GM21737 (cell line): ENCODE results near the gene ADAMTSL2.

Source experiments
- ATAC-seq: cut with Tn5 transposase; IDR thresholded peaks from one replicate; pipeline ENCODE4 v1.9.1; 2021; ENCODE audit warnings: mild to moderate bottlenecking, moderate library complexity; ENCODE audit not compliant: unreplicated experiment

The ADAMTSL2 gene

DNA sequence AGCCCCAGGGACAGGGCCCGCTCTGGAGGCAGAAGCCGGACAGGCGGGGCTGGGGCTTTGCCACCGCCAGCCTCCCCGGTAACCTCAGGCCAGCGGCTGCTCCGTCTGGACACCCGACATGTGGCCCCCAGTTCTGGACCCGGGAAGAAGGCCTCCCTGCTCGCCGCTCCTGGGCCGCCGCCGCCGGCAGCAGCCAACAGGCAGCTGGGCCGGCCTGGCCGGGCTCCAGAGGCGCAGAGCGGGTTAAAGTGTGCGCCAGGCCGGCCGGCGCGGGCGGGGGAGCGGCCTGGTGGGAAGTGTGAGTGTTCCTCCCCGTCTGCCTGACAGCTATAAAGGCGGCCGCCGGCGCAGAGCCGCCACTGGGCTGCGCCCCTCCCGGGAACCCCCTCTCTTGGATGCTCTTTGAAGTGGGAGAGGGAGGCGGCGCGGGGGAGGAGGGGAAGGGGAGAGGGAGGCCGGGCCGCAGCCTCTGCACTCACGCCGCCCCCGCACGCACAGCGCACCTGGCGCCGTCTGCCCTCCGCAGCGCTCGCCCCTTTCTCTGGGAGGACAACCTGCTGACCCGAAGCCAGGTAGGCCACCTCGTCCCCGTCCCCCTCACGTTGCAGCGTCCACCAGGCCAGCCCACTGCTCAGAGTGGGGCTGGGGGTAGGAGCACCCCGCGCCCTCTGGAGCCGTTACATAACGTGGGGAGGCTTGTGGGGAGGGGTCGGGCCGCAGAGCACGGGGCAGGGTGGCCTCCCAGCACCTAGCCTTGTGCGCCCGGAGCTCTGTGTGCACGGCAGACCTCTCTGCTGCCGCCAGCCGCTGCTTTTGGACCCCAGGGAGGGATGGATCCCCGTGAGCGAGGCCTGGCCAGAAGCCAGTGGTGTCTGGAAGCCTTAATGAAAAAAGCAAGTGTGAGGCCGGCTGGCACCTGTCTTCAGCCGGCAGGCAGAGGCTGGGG lies at the start of gene ADAMTSL2:
ADAMTSL2 (plus strand) TSS at position 359 of the 946 bp plus-strand sequence. CDS start 2,009 bp downstream, outside the sequence.
- no peak for ATAC-seq

DNA sequence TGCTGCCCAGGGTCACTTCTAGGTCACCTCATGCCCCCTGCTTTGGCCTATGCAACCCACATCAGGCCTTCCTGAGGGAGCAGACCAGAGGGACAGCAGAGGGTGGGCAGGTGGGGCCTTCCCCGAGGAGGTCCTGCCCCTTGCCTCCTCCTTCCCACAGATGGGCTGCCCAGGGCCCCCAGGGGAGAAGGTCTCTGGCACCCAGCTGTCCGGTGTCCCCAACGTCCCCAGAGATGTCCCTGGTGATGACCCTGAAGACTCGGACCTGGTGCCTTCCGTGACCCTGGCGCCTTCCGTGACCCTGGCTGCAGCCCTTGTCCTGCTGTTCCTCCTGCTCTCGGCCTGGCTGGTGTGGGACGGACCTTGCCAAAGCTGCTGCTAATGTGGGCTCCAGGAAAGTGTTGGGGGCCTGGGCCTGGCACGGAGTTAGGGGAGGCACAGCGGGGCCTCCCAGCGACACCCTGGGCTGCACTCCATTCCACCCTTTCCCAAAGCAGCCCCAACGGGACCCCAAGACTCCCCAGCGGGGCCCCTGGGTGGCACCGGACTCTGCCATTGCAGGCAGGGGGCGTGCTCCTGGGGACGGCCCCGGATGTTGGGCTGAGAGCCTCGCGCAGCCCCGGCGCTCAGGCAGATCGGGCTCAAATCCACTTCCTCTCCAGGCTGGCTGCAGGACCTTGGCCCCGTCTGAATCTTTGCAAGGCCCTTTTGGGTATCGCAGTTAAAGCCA lies 48.8 kb upstream of the ADAMTSL2 start:
- ATAC-seq: no peak

DNA sequence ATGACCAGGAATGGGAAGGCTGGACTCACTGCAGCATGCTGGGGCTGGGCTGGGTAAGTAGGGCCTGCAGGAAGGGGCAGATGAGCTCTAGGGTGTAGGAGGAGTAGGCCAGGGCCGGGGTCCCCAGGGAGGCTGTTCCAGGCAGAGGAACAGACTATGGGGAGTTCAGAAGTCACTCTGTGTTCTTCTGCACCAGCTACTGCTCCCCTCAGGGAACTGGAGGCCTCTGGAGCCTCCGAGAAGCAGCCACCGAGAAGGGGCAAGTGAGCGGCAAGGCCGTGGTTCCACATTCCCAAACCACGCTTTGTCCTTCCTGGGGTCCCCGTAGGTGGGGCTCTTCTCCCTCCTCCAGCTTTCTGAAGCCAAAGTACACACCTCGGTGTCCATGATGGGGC lies 47.2 kb upstream of the ADAMTSL2 start:
- no peak for ATAC-seq

DNA sequence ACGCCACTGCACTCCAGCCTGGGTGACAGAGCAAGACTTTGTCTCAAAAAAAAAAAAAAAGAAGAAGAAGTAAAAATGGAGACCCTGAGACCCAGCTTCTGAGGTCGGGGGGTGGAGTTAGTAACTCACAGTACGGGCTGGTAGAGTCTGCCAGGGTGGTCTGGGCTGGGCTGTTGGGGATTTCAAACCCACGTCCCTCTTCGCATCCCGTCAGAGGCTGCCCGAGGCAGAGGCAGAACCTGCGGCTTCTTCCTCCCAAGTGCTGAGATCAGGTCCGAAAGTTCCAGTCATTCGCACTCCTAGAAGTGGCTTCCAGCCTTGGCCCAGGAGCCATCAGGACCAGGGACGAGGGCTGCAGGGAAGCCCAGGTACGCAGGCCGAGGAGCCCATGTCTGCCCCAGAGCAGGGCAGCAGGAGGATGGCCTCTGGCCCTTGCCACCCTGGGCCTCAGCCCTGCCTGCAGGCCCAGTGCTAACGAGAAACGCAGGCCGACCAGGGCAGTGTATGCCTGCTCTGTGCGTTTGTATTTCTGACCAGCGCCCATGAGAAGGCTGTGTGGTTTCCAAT lies 45.7 kb upstream of the ADAMTSL2 start:
- no peak for ATAC-seq

DNA sequence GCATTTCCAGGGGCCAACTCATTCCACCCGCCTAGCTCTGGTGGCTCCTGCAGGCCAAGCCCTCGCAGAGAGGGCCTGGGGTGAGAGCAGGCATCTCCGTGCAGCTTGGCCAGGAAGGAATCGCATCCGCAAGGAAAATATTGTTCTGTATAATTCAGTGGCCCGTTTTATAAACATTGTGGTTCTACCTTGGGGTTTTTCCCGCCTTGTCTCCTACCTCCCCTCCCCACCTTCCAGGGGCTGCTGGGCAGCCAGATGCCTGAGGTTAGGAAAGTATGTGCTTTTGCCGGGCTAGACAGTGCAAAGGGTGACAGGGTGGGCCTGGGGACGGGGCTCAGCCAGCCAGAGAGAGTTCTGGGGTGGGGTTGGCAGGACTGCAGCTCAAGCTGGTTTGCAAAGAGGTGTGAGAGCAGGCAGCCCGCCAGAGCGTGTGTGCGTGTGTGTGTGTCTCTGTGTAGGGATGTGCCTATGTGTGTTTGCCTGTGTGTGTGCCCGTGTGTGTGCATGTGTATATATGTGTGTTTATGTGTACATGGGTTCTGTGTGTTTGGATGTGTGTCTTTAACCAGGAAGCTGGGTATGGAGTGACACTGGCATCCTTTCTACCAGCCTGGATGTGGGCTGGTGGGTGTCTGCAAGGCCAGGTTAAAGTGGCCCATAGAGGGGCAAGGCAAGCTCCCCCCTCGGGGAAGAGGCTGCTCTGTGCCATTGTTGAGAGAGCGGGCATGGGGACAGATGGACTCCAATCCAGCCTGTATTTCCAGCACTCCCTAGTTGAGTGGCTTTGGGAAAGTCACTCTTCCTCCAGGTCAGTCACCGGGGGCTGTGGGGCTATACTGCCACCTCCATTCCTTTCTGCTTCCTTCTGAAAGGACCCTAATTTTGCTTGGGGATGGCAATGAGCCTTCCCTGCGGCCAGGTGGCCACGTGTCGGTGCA lies 45.0 kb upstream of the ADAMTSL2 start:
- no peak for ATAC-seq

DNA sequence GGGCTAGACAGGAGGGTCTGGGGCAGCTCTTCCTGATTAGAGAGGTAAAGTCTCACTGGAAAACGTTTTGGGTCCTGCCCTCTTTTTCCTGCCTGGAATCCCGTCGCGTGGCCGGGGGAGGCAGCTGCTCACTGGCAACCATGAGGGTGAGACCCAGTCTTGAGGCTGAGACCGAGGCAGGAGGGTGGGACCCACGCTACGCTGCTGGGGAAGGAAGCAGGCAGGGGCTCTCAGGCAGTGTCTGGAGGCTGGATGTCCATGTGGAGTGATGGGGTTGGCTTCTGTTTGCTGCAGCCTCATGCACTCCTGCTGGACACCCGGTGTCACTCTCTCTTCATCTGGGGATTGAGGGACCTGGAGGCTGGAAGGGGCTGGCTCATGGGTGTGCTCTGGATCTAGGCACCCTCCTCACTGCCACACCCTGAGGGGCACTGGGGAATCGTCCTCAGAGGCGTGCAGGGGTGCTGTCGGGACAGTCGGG lies 44.3 kb upstream of the ADAMTSL2 start:
- no peak for ATAC-seq

DNA sequence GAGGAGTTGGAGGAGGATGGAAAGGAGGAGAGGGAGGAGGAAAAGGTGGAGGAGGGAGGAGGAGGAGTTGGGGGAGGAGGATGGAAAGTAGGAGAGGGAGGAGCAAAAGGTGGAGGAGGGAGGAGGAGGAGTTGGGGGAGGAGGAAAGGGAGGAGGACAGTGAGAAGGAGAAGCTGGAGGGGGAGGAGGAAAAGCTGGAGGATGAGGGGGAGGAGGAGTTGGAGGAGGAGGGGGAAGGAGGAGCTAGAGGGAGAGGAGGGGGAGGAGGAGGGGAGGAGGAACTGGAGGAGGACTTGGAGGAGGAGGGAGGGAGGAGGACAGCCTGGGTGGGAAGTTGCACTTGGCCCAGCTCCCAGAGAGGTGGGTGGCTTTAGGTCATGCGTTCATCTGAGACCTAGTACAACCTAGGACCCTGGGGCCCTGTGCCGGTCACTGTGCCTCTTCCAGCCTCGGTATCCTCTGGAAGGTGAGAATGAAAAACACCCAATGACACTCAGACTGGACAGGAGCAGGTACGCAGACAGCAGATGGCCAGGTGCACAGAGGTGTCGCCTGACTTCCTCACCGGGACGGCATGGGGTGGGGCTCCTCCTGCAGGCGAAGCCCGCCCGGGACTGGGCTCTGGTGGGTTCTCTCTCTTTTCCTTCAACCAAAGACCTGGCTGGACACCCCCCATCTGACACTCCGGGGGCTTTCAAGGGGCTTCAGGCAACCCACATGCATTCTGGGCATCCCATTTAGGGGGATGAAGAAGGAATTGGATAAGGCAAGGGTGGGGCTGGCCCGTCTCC lies 43.4 kb upstream of the ADAMTSL2 start:
- no peak for ATAC-seq

DNA sequence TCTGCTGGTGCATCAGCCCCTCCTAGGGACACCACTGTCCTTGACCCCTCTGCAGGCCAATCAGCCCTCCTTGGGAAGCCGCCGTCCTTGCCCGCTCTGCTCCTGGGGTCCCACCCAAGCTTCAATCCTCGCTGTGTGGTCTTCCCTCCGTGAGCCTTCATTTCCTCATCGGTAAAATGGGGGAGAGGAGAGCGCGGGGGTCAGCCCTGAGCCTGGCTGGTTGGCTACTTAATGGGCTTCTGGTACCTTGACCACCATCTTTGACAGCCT lies 42.9 kb upstream of the ADAMTSL2 start:
- no peak for ATAC-seq

DNA sequence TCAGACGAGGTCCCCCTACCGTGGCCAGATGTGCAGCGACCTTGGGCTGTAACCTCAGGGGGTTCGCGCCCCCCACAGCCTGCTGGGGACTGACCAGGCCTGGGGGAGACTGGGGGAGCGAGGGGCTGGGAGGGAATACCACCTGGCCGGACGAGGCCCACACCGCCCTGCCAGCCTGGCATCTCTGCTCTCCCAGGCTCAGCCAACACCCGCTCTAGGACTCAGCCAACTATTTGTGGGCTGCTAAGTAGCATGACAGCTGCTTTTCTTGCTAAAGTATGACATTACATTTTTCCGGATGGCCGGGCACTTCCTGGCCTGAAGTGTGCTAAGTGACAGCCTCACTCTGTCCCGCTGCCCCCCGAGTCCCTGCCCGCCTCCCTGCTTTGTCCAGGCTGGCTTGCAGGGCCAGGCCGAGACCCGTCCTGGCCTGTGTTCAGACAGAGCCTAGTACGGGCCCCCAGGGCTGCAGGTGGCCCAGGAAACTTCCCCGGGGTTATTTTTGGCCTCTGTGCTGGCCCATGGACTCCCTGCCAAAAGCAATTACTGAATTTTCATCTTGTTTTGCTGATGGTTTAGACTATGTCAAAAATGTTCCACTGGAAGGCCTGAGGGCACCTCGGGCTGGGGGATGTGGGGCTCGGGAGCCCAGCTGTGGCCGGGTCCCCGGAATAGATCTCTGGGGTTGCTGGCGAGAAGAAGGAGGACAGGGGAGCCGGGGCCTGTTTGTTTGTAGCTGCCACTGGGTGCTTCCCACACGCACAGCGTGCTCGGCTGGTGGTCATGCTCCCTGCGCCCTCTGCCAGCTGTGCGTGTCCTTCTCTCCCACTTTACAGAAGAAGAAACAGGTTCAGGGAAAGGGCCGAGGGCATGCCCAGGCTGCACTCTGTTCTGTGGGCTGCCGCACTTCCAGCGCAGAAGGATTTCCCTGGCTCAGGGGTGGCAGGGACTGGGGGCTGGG lies 42.2 kb upstream of the ADAMTSL2 start:
- ATAC-seq: no peak

DNA sequence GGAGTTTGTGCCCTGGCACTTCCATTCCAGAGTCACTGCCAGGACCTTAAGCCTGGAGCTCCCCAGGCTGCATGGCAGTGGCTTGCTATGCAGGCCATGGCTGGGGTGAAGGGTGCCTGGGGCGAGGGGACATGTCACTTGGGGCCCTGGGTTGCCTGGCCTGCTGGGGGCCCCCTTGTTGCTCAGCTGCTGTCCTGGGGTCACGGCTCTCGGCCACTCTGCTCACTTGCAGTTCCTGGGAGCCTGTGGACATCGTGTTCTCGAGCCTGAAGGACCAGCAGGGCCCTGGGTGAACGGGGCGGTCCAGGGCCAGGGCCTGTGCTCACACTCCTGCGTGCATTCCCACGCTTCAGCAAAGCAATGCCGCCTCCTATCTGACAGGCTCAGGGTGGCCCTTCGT lies 41.1 kb upstream of the ADAMTSL2 start:
- no peak for ATAC-seq

DNA sequence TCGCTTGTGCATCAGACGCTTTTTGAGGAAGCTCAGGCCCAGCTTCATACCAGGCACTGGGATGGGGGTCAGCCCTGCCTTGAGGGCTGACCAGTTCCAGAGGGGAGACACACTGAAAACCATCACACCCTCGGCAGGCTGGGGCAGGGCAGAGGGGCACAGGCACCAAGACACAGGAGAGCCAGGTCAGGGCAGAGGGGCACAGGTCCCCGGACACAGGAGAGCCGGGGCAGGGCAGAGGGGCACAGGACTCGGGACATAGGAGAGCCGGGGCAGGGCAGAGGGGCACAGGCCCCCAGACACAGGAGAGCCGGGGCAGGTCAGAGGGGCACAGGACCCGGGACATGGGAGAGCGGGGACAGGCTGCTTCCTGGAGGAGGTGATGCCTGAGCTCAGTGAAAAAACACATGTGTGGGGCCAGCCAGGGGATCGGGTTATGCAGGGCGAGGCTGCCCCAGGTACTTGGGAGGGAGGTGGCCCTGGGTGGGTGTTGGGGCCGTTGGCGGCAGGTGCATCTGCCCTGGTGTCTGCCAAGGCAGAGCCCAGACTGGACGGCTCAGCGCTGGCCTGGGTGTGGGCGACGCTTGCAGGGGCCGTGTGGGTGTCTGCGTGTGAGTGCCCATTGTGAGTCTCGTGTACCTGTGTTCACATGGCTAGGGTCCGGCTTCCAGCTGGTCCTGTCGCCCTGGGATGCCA lies 40.5 kb upstream of the ADAMTSL2 start:
- ATAC-seq: no peak

DNA sequence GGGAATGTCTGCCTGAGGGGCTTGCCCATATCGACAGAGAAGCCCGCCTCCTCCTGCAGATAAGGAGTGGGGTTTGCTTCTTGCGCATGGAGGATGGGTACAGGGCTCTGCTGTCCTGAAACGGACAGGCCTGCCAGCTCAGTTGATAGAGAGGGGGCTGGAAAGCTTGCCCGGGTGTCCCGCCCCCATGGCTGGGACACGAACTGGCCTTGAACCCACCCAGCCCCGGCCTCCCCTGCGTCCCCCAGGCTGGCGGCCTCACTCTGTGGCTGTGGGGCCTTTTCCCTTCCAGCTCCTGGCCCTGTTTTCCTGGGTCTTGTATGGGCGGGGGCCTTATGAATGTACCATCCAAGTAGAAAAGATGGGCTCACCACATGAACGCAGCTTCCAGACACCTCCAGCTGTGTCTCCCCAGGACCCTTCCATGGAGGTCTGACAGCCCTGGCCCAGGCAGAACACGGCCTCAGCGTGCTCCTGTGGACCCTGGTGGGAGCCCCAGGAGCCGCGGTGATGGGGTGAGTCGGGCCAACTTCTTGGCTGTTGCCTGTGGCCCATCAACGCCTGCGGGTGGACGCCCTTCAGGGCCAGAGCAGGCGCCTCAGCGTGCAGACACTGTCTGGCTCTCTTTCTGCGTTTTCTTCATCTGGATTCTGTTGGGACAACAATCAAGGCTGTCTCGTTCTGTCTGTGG lies 39.7 kb upstream of the ADAMTSL2 start:
- ATAC-seq: no peak

DNA sequence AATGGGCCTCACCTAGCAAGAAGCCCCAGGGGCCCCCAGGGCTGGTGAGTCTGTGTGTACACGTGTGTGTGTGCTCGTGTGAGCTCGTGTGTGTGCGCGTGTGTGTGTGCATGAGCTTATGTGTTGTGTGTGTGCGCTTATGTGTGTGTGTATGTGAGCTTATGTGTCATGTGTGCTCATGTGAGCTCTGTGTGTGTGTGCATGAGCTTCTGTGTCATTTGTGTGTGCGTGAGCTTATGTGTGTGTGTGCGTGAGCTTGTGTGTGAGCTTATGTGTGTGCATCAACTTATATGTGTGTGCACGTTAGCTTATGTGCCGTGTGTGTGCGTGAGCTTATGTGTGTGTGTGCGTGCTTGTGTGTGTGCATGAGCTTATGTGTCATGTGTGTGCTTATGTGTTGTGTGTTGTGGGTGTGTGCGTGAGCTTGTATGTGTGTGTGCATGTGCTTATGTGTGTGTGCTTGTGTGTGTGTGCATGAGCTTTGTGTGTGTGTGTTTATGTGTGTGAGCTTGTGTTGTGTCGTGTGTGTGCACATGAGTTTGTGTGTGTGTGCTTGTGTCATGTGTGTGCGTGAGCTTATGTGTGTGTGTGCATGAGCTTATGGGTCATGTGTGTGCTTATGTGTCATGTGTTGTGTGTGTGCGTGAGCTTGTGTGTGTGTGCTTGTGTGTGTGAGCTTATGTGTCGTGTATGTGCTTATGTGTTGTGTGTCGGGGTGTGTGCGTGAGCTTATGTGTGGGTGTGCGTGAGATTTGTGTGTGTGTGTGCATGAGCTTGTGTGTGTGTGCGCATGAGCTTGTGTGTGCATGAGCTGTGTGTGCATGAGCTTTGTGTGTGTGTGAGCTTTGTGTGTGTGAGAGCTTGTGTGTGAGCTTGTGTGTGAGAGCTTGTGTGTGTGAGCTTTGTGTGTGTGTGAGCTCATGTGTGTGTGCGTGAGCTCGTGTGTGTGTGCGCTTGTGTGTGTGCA lies 38.9 kb upstream of the ADAMTSL2 start:
- ATAC-seq: no peak

DNA sequence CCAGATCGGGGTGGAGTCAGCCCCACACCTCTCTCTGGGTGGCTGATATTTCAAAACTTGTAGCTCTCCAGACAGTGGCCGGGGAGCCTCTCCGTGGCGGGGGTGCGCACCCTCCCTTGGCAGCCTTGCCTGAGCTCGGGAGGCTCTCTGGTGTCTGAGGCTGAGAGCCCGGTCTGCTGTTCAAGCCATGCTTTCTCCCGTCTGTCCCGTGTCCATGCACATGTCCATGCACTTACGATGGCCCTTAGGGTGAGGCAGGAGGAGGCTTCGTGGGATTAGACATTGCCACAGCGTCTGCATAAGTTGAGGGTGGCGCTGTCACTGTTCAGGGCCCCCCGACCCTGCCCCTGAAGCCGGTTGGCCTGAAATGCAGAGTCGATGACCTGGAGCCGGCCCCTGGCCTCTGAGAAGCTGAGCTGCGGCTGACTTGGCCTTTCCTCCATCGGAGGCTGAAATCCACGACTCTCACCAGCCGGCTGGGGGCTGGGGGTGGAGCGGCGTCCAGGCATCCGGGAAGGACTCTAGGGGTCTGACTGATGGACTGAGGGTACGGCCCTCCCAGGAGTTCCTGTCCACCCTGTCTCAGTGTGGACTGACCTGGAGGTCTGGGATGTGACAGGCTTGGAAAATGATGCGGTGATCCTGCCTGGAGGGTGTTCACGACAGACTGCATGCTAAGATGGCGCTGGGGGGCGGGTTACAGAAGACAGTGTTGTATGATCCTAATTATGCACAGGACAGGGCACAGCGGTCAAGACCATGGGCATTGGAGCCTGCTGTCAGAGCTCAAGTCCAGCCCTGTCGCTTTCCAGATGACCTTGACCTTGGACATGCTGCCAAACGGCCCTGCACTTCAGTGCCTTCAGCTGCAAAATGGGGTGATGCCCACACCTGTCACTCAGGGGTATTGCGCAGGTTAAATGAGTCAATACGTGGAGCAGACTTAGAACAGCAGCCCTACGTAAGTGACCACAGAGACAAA lies 37.4 kb upstream of the ADAMTSL2 start:
- no peak for ATAC-seq
